Activated CD4-positive, alpha-beta T cell treated with anti-CD3 and anti-CD28 coated beads, Interleukin-2, amount 50 U/mL, for 4 hours (primary cell): ENCODE data around the gene MIER2.

Experiments used
- DNase-seq, 2 experiments: peaks; one replicate each; pipeline ENCODE4 v3.0.0-alpha.2; 2020

Gene MIER2

DNA sequence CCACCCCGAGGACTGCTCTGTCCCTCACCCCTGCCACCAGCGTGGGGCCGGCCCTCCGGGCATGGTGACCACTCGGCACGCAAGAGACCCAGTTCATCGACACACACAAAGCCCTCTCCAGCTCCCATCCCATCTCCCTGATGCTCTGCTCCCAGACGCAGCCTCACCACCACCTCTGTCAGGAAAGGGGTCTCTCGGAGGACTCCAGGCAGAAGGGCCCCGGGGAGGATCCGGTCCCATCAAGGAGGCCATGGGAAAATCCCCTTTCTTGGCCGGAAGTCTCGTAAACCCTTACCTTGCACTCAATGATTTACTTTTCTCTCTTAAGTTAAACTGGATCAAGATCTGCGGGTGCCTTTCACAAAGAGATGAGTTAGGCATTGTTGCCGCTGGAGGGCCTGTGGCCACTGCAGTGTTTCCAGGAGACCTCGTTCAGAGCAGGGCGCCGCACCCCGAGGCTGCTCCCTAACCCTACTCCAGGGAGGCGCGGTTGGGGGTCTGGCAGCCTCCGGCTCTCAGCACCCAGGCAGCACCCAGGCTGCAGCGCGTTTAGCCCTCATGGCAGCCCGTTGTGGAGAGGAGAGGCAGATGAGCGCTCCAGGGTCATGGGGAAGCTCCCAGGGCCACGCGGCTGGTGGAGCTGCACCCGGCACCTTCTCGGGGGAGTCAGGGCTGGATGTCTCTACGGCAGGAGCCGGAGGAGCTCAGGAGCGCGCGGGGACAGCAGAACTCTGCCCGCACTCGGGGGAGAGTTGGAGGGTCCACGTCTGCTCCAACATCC lies 33.4 kb upstream of the MIER2 start:
- DNase-seq, result no peak

DNA sequence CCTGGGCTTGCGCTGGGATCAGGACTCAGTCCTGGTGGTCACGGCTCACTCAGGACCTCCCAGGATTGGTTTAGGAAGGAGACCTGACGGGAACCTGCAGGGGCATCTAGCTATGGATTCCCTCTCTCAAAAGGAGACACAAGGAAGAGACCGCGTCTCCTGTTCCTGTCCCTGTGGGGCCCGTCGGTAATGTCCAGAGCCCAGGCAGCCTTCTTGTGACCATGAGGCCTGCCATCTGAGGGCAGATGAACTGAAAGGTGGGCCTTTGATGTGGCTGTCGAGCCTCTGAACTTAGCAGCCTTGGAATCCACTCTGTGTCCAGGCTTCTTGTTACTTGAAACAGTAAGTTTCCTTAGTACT lies 31.5 kb upstream of the MIER2 start:
- no peak for DNase-seq

DNA sequence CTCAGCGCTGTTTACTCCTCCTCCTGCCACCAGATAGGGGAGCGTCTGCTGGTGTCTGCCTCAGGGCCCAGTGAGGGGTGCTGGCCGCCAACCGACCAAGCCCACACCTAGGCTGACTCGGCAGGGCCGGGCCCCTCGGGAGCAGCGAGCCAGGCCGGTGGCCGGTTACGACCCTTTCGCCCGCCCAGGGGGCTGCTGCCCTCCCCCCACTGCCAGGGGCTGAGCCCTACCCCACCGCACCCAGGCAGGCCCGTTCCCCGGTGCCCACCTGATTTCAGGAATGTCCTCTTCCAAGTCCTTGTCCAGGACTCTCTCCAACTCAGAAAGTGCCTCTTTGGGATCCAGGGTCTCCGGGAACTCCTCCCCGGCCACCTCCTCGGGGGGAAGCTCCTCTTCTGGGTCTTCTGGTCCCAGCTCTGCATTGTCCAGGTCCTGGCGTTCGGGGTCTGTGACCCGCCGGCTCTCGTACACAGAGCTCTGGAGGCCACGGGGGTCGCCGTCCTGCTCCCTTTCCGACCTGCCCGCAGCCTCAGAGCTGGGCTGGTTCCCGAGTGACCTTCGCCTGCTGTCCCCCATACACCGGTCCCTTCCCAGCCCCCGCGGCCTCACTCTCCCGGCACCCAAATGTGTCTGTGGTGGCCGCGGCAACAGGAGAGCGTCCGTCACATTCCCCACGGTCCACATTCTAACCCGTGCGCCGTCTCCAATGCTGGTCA lies 31.0 kb upstream of the MIER2 start:
- no peak for DNase-seq

DNA sequence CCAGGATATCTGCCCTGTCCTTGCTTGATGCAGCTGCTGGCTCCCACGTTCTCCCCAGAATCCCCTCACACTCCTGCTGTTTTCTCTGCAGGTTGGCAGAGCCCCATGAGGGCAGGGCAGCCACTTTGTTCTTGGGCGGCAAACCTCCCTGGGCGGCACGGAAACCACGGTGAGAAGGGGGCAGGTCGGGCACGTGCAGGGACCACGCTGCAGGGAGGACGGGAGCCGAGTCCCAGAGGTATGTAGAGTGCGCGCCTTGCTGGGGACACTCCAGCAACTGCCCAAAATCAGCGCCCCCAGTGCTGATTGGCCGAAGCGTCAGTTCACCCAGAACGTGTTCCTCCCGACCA lies 30.3 kb upstream of the MIER2 start:
- DNase-seq, result no peak

DNA sequence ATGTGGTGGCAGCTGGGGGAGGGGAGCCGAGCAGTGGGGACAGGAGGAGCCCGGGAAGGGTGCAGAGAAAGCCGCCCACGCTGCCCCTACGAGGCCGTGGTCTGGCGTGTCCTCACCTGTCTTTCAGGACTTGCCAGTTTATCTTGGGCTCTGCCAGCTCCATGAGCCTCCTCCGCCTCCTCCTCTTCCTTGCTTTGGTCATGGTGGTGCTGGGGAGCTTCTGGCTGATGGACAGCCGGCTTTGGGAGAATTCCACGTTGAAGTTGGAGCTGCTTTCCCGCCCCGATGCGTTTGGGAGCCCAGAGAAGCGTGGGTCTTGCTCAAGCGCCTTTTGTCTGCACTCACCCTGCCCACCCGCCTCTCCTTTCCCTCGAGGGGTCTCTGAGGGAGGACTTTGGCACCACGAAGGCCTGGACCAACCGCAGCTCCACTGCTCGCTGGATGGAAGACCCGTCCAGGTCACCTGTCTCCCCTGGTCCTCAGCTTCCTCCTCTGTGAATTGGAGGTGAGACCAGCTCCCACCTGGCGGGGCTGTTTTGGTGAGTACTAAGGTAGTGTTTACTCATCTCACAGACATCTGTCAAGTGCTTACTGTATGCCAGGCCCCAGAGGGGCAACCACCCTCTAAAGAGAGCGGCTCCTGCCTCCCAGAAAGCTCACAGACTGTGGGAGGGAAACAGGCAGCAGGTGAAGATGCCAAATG lies 29.7 kb upstream of the MIER2 start:
- no peak for DNase-seq

DNA sequence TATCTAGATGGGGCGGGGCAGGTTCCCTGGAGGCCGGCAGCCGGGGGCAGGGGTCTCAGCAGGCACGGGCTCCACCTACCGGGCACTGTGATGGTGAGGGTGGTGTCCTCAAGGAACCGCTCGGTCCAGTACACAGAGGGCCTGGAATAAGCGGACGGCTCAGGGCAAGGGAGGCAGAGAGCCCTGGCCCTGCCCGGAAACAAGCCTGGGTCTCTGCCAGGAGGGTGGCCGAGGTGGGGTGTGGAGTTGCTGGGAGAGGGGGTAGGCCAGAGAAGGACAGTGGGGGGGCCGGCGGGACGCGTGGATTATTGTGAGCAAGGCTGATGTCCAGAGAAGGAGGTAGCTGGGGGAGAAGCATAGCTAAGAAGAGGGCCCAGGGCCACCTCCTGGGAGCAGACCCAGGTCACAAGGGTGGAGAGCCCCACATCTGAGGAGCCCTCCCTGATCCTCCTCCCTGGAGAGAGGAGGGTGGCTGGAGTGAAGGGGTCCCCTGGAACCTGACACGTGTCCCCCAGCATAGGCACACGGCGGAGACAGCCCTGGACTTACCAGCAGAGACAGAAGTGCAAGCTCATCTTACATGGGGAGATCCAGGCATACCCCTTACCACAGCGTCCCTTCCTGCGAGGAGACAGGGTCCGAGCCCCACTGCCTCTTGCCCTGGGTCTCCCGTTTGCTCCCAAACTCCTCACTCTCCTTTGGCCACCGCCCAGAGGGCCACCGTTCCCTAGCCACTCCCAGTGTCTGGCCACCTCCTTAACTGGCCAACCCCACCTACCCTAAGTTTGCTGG lies 29.0 kb upstream of the MIER2 start:
- no peak for DNase-seq

DNA sequence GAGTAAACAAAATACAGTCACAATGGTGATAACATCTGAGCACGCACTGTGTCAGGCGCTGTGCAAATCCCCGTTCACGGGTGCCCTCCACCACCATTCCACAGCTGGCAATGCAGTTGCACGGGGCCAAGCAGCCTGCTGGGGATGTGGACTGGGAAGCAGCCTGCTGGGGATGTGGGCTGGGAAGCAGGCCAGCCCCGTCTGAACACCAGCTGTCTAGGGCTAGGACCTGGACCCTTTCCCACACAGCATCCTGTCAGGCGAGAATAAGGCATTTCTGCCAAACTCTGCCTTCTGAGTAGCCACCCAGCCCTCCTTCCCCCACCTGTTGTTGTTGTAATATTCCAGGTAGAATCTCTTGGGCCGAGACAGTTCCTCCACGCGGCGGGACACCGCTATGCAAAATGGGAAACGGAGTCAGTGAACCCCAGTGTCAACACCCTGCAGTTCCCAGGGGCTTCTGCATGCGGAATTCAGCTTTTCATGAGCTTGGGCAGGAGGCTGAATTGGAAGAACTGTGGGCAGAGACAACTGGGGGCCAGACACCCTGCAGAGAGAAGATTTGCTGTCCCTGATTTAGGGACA lies 27.8 kb upstream of the MIER2 start:
- no peak for DNase-seq

DNA sequence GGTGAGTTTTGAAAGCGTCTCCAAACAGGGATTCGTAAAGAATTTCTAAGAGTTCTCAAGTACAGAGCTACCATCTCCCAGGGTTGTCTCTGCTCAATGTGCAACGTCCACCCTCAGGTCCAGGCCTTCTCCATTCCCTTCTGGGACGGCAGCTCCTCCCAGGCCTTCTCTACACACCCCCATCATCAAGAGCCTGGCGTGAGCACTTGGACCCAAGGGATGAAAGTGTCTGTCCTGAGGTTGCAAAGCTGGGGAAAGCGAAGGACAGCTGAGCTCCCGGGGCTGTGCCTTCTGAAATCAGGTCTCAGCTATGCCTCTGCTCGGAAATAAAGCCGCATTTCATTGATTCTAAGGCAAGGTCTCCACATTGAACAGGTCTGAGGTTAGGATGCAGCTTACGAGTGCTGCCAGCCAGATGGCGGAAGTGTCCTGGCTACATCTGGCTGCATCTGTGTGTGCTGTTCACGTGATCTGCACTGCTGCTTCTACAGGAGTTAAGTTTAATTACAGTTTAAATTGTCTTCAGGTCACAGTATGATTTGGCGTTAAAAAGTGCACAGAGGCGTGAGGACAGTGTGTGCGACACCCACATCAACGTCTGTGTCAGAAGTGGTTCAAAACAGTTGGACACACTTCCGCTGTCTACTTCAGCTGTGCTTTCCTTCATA lies 27.0 kb upstream of the MIER2 start:
- no peak for DNase-seq

DNA sequence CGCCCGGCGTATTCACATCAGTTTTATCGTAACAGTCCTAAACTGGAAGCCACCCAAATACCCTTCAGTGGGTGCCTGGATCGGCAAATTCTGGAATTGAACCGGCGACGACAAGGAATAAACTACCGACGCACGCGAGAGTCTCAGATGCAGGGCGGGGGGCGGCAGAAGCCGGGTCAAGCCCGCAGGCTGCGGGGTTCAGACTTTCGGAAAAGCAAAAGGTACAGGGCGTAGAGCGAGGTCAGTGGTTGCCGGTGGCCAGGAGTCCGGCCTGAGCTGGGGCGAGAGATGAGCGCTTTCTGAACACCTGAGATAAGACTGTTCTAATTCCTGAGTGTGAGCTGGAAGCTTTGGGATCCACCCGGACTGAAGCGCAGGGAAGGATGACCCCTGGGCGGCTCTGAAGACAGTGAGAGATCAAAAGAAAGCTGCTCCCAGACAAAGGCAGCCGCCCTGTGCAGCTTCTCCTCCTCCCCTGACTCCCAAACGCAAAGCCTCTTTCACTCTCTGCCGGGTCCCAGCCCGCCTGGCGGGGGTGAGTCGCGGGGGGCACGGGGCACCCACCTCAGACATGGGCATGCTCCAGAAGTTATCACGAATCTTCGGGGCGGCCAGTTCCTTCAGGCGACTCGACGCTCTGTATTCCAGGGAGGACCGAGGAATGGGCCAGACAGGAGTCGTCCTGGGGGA lies 26.2 kb upstream of the MIER2 start:
- no peak for DNase-seq

DNA sequence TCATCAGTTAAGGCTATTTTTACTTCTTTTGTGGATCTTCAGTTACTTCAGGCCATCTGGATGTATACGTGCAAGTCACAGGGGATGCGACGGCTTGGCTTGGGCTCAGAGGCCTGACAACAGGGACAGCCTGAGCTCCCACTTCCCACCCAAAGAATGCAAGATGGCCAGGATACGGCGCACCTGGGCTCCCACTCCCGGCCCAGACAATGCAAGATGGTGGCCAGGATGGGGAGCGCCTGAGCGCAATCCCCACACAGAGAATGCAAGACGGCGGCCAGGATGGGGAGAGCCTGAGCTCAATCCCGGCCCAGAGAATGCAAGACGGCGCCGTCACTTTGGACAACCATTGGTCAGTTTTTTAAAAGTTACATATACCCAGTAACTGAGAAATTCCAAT lies 25.3 kb upstream of the MIER2 start:
- DNase-seq, result no peak

DNA sequence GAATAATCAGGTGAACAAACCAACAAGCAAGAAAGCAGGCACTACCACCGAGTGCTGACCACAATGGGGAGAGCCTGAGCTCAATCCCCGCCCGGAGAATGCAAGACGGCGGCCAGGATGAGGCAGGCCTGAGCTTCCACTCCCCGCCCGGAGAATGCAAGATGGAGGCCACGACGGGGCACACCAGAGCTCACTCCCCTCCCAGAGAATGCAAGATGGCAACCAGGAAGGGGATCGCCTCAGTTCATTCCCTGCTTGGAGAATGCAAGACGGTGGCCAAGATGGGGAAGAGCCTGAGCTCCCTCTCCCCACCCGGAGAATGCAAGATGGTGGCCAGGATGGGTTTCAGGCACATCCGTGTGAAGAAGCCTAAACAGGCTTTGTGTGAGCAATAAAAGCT lies 24.7 kb upstream of the MIER2 start:
- no peak for DNase-seq

DNA sequence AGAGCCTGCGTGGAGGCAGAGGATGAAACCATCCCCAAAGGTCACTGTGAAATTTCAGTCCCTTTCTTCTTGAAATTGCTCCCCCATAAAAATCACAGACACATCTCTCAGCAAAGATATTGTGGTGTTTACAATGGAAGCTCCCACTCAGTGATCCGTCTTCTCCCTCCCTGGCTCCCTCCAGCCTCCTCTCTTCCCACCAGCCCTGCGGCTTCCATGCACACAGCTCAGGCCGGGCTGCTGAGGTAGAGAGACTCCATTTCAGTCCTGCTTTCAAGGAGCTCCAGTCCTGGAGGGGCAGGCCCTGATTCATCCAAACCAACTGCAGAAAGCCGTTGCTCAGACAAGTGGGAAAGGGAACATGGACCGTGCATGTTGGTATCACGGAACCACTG lies 24.0 kb upstream of the MIER2 start:
- no peak for DNase-seq

DNA sequence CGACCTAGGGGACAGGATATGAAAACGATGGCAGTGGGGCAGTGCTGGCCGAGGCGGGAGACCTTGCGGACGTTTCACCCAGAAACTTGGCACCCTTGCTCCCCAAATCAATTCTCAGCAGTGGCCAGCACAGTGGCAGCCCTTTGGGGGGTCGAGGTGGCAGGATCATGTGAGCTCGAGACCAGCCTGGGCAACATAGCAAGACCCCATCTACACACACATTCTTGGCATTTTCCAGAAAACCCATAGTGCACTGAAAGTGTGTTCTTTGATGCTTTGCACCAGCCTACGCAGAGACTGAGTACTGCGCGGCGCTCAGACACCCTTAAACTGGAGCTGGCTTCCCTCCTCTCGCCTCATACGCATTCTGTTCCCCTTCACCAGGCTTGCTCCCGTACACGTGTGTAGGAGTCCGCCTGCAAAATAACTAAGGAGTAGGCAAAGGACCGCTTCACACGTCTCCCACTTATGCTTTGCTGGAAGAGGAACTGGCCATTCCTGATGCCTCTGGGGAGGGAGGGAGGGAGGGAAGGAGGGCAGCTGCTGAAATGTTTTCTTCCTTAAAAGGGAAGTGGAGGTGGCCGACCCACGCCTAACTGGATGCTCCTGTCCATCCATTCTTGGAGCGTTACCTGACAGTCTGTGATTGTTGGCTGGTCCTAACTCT lies 23.5 kb upstream of the MIER2 start:
- DNase-seq, result no peak

DNA sequence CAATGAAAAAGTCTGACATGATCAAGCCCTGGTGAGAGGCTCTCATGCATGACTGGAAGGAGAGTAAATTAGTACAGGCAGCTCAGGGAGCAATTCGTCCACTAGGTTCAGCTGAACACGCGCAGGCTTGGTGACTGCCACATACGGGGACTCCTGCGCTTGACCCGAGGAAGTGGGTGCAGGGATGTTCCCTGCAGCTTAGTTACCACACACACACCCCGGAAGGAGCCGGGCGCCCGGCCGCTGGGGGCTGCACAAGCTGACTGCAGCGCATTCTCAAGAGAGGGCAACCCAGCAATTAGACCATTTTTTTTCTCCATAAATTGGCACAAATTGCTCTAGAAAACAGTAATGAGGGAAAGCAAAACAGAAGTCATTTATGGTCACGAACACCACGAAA lies 23.0 kb upstream of the MIER2 start:
- no peak for DNase-seq

DNA sequence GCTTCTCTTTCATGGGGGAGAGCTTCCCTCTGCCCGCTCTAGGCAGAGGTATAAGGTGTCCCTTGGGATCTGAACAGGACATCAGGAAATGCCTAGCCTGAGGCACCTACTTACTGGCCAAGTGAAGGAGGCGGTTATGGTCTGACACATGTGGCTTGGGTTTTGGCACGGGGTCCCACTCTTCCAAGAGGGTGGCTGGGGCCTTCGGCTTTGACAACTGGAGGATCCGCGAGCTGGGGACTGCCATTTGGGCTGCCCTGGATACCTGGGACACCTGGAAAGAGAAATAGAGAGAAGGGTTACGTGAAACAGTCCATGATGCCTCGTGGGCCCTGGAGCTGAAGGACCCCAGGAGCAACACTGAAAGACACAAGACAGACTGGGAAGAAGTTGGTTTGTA lies 22.4 kb upstream of the MIER2 start:
- no peak for DNase-seq

DNA sequence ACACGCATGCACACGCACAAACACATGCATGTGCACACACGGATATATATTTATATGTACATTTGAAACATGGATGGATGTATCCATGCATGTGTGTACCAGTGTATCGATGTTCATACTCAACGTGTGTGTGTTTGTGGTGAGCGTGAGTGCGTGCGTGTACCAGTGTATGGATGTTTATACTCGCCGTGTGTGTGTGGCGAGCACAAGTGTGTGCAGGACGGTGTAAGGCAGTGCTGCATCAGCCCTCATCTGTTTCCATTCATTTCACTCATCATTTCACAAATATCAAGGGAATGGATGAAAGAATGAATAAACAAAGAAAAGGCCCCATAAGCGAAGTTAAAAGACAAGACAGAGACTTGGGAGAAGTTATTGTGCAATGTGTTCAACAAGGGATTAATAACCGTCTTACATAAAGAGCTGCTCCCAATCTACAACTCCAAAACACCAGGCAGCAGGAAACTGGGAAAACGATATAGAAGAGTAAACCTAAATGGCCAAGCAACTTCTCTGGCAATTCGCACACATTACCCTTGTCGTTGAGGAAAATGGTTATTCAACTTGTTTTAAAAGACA lies 21.7 kb upstream of the MIER2 start:
- DNase-seq, result no peak

DNA sequence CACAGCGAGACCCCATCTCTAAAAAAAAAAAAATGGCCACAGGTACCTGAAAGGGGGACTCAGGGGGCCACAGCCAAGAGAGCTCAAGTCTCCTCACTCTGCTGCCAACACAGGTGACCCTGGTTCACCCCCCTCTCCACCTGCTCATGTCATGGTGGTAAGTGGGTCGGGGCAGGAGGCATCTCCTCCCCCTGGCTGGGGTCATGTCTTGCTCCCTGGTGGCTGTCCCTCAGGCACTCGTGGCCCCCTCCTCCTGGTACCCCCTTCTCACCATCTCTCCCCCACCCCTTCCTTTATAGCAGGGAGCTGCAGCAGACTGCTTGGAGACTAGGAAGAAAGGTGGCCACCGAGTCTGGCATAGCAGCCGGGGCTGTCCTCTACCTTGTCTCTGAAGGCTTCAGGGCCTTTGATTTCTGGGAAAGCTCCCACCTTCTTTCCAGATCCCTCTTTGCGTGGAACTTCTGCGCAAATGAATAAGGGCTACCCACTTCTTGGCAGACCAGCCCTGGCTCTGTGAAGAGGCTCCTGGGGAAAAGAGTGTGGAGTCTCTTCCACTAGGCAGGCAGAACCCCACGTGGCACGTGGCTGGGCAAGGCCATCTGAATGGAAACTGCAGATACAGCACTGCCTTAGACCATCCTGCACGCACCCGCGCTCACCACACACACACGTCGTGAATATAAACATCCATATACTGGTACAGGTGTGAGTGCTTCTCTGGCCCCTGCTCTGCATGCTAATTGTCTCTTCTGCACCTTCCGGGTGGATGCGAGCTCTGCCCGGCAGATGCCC lies 20.1 kb upstream of the MIER2 start:
- no peak for DNase-seq

DNA sequence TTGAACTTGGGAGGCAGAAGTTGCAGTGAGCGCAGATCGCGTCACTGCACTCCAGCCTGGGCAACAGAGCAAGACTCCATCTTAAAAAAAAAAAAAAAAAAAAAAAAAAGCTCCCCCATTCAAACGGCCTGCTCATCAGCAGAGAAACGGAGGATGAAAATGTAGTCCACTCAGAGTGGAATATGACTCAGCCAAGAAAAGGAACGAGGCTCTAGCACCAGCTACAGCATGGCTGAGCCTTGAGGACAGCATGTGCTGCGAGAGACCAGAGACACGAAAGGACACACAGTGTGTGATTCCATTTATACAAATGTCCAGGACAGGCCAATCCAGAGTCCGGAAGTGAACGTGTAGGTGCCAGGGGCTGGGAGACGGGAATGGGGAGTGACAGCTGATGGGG lies 18.1 kb upstream of the MIER2 start:
- DNase-seq, result no peak

DNA sequence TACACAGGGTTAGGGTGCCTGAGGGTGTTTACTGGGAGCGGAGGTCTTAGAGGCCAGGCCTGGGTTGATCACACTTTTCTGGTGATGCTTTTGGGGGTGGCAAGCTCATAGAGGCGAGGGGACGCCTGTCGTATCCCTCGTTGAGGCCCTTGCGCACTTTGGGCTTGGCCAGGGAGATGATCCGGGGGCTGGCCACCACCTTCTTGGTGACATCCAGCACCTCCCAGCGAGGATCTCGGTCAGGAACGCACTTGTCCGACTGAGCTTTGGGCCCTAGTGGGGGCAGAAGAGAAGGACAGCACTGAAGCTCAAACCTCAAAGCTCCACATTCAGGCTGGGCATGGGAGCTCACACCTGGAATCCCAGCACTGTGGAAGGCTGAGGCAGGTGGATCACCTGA lies 17.6 kb upstream of the MIER2 start:
- no peak for DNase-seq

DNA sequence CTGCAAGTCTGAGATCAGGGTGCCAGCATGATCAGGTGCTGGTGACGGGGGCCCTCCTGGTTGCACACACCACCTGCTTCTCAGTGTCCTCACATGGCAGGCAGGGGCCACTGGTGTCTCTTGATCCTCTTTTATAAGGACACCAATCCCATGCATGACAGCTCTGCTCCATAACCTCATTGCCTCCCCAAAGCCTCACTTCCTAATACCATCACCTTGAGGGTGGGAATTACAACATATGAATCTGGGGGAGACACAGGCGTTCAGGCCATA lies 15.0 kb upstream of the MIER2 start:
- DNase-seq, result no peak
